H1 (cell line): ENCODE measurements around the gene NABP1. TPM values are rescaled to one million over a fixed set of nuclear protein-coding genes. Genes with fewer than 3 reads are reported as not detected.

ENCODE experiments used
- CTCF ChIA-PET: fragments of 300-600 bp; sonication (Branson Sonifier 250); formaldehyde crosslinking; loops from one replicate; lab custom pipeline; 2021; ENCODE audit not compliant: partially characterized antibody; lab: Charles Lee
- POLR2A ChIA-PET: fragments of 300-600 bp; sonication (Branson Sonifier 250); formaldehyde crosslinking; loops from one replicate; lab custom pipeline; 2021; ENCODE audit warnings: inconsistent platforms; ENCODE audit not compliant: partially characterized antibody; lab: Charles Lee
- DNase-seq, 2 experiments: peaks; one replicate each; pipeline versions ENCODE4 v3.0.0 to v3.0.0-alpha.2; 2010 to 2022; ENCODE audit warnings: low spot score in 2 of 2, low read depth in 1 of 2, mixed read lengths in 1 of 2
- FAIRE-seq: peaks from 2 replicates; lab custom pipeline; 2011; peaks lifted over from hg19 to GRCh38; lab: Jason Lieb, UNC
- H2AFZ ChIP-seq: 2 replicates; pipeline ENCODE4 v1.8.1; 2012; ENCODE audit warnings: low read length, inconsistent platforms
- H2AK5ac ChIP-seq: 2 replicates; pipeline ENCODE4 v1.6.1; 2013; ENCODE audit warnings: low read depth, low read length
- H2BK120ac ChIP-seq: replicated peaks from 2 replicates; pipeline ENCODE3; 2013; ENCODE audit warnings: low read depth, low read length, inconsistent platforms
- H2BK12ac ChIP-seq: 2 replicates; pipeline ENCODE4 v1.6.1; 2013; ENCODE audit warnings: low read depth, low read length
- H2BK15ac ChIP-seq: 2 replicates; pipeline ENCODE4 v1.6.1; 2013; ENCODE audit warnings: low read length
- H2BK20ac ChIP-seq: 2 replicates; pipeline ENCODE4 v1.6.1; 2013; ENCODE audit warnings: low read length
- H2BK5ac ChIP-seq: 2 replicates; pipeline ENCODE4 v1.6.1; 2013; ENCODE audit warnings: low read depth, low read length
- H3K14ac ChIP-seq: 2 replicates; pipeline ENCODE4 v1.6.1; 2013; ENCODE audit warnings: inconsistent platforms; ENCODE audit not compliant: insufficient read length
- H3K18ac ChIP-seq: 2 replicates; pipeline ENCODE4 v1.6.1; 2013; ENCODE audit warnings: low read length; ENCODE audit errors: extremely low read depth
- H3K23ac ChIP-seq: 2 replicates; pipeline ENCODE4 v1.6.1; 2013; ENCODE audit warnings: inconsistent platforms; ENCODE audit not compliant: insufficient read length
- H3K23me2 ChIP-seq: 2 replicates; pipeline ENCODE4 v1.6.1; 2013; ENCODE audit warnings: low read depth, low read length
- H3K27ac ChIP-seq: 2 replicates; pipeline ENCODE4 v1.6.1; 2011; ENCODE audit warnings: low read depth, low read length, inconsistent platforms
- H3K27me3 ChIP-seq, 4 experiments: replicated peaks in 1 of 4; 1 replicate in 1 of 4; 2 replicates in 3 of 4; pipeline versions ENCODE4 v1.6.1 to v1.8.1; 2011 to 2013; ENCODE audit warnings: low read length in 3 of 4, mild to moderate bottlenecking in 3 of 4, inconsistent platforms in 2 of 4, mixed read lengths in 2 of 4, moderate library complexity in 1 of 4; ENCODE audit not compliant: control insufficient read depth in 3 of 4, insufficient read depth in 3 of 4; ENCODE audit errors: extremely low read depth in 1 of 4
- H3K36me3 ChIP-seq, 4 experiments: 2 replicates each; pipeline versions ENCODE4 v1.6.1 to v1.8.1; 2011 to 2013; ENCODE audit warnings: mild to moderate bottlenecking in 4 of 4, low read length in 3 of 4, moderate library complexity in 2 of 4, control low read depth in 1 of 4, inconsistent platforms in 1 of 4; ENCODE audit not compliant: insufficient read depth in 4 of 4, control insufficient read depth in 2 of 4
- H3K4ac ChIP-seq: replicated peaks from 2 replicates; pipeline ENCODE3; 2013; ENCODE audit warnings: low read length, low read depth, mixed read lengths, inconsistent platforms; ENCODE audit not compliant: insufficient read length
- H3K4me1 ChIP-seq, 4 experiments: replicated peaks in 1 of 4; 1 replicate in 1 of 4; 2 replicates in 3 of 4; pipeline versions ENCODE4 v1.6.1 to v1.8.1; 2011 to 2013; ENCODE audit warnings: low read length in 3 of 4, inconsistent platforms in 2 of 4, mixed read lengths in 1 of 4; ENCODE audit not compliant: insufficient read depth in 4 of 4, control insufficient read depth in 3 of 4
- H3K4me2 ChIP-seq, 2 experiments: 2 replicates each; pipeline versions ENCODE4 v1.6.1 to v1.8.1; 2011 to 2013; ENCODE audit warnings: low read depth in 2 of 2, low read length in 2 of 2, control low read depth in 1 of 2, inconsistent platforms in 1 of 2, mild to moderate bottlenecking in 1 of 2; ENCODE audit not compliant: insufficient read depth in 1 of 2
- H3K4me3 ChIP-seq, 4 experiments: fragments of 200-600, 300-600 bp in 1 of 4; sonication (generic), shearing (Covaris generic), sonication (Bioruptor Twin) in 1 of 4; 2 replicates each; pipeline versions ENCODE4 v1.5.1 to v1.8.1; 2011 to 2016; ENCODE audit warnings: low read length in 4 of 4, low read depth in 3 of 4, control low read depth in 2 of 4, inconsistent platforms in 2 of 4, mild to moderate bottlenecking in 2 of 4, mixed read lengths in 1 of 4, moderate library complexity in 1 of 4; ENCODE audit not compliant: insufficient read depth in 2 of 4; ENCODE audit errors: extremely low read depth in 1 of 4
- H3K56ac ChIP-seq: replicated peaks from 2 replicates; pipeline ENCODE3; 2013; ENCODE audit warnings: low read depth, mild to moderate bottlenecking, mixed read lengths, low read length, inconsistent platforms; ENCODE audit not compliant: insufficient read length
- H3K79me1 ChIP-seq: 2 replicates; pipeline ENCODE4 v1.6.1; 2013; ENCODE audit warnings: low read depth, low read length, control low read depth
- H3K79me2 ChIP-seq, 2 experiments: 2 replicates each; pipeline versions ENCODE4 v1.6.1 to v1.8.1; 2012 to 2013; ENCODE audit warnings: low read length in 2 of 2, mild to moderate bottlenecking in 2 of 2, inconsistent platforms in 1 of 2; ENCODE audit not compliant: insufficient read depth in 2 of 2, control insufficient read depth in 1 of 2
- H3K9ac ChIP-seq, 4 experiments: replicated peaks in 1 of 4; 1 replicate in 1 of 4; 2 replicates in 3 of 4; pipeline versions ENCODE4 v1.6.1 to v1.8.1; 2011 to 2013; ENCODE audit warnings: low read depth in 3 of 4, low read length in 3 of 4, control low read depth in 2 of 4, mild to moderate bottlenecking in 2 of 4, moderate library complexity in 2 of 4, inconsistent platforms in 1 of 4; ENCODE audit errors: extremely low read depth in 1 of 4
- H3K9me3 ChIP-seq, 2 experiments: 2 replicates each; pipeline versions ENCODE4 v1.6.1 to v1.8.1; 2012 to 2013; ENCODE audit warnings: mild to moderate bottlenecking in 2 of 2, moderate library complexity in 2 of 2, control low read depth in 1 of 2, inconsistent platforms in 1 of 2, low read depth in 1 of 2, low read length in 1 of 2, mixed read lengths in 1 of 2; ENCODE audit not compliant: insufficient read depth in 2 of 2
- H4K20me1 ChIP-seq, 2 experiments: replicated peaks in 1 of 2; 2 replicates each; pipeline versions ENCODE3 to v1.8.1; 2011 to 2013; ENCODE audit warnings: inconsistent platforms in 2 of 2, low read length in 2 of 2, mild to moderate bottlenecking in 1 of 2; ENCODE audit not compliant: insufficient read depth in 2 of 2, control insufficient read depth in 1 of 2
- H4K5ac ChIP-seq: 2 replicates; pipeline ENCODE4 v1.6.1; 2013; ENCODE audit warnings: low read length, low read depth, mixed read lengths, inconsistent platforms; ENCODE audit not compliant: insufficient read length
- H4K8ac ChIP-seq: 2 replicates; pipeline ENCODE4 v1.8.0; 2013; ENCODE audit warnings: mild to moderate bottlenecking, moderate library complexity, low read length, inconsistent platforms; ENCODE audit not compliant: insufficient read depth; ENCODE audit errors: extremely low read depth
- H4K91ac ChIP-seq: replicated peaks from 2 replicates; pipeline ENCODE3; 2013; ENCODE audit warnings: low read length, mixed read lengths, inconsistent platforms; ENCODE audit not compliant: insufficient read length
- ATF2 ChIP-seq: IDR thresholded peaks from 2 replicates; pipeline ENCODE4 v1.6.1; 2012; ENCODE audit warnings: low read length, inconsistent platforms
- BACH1 ChIP-seq: IDR thresholded peaks from 2 replicates; pipeline ENCODE4 v1.6.1; 2012; ENCODE audit warnings: low read length, improper control_type of control experiment
- BRCA1 ChIP-seq: IDR thresholded peaks from 2 replicates; pipeline ENCODE4 v1.6.1; 2012; ENCODE audit warnings: low read depth, low read length, improper control_type of control experiment
- CBX8 ChIP-seq: fragments of 300-800, 300-1000 bp; sonication (generic); IDR thresholded peaks from 2 replicates; pipeline ENCODE4 v1.7.1; 2016; ENCODE audit warnings: low read depth, low read length, borderline replicate concordance
- CEBPB ChIP-seq: IDR thresholded peaks from 2 replicates; pipeline ENCODE4 v1.6.1; 2012; ENCODE audit warnings: low read depth, low read length
- CTBP2 ChIP-seq: IDR thresholded peaks from 2 replicates; pipeline ENCODE4 v1.7.0; 2011; ENCODE audit warnings: borderline replicate concordance, mild to moderate bottlenecking, moderate library complexity, mixed read lengths, low read length; ENCODE audit not compliant: insufficient read depth, insufficient read length
- FOSL1 ChIP-seq: IDR thresholded peaks from 2 replicates; pipeline ENCODE4 v1.6.1; 2011; ENCODE audit warnings: mild to moderate bottlenecking, low read depth, low read length, moderate library complexity; ENCODE audit not compliant: insufficient read depth
- KDM1A ChIP-seq: fragments of 200-600, 300-600 bp; sonication (generic); IDR thresholded peaks from 2 replicates; pipeline ENCODE4 v1.7.1; 2016; ENCODE audit warnings: mild to moderate bottlenecking, low read length, borderline replicate concordance
- POLR2AphosphoS5 ChIP-seq: IDR thresholded peaks from 2 replicates; pipeline ENCODE4 v1.6.1; 2011; ENCODE audit warnings: low read depth, low read length
- RFX5 ChIP-seq: IDR thresholded peaks from 2 replicates; pipeline ENCODE4 v1.6.1; 2011; ENCODE audit warnings: low read depth, low read length, improper control_type of control experiment, borderline replicate concordance
- RXRA ChIP-seq: IDR thresholded peaks from 2 replicates; pipeline ENCODE4 v1.6.1; 2011; ENCODE audit warnings: low read depth, mild to moderate bottlenecking, low read length, moderate library complexity; ENCODE audit not compliant: insufficient read depth
- SRF ChIP-seq: IDR thresholded peaks from 2 replicates; pipeline ENCODE4 v1.6.1; 2011; ENCODE audit warnings: mild to moderate bottlenecking, low read depth, low read length, moderate library complexity
- TBP ChIP-seq: IDR thresholded peaks from 2 replicates; pipeline ENCODE4 v1.6.1; 2011; ENCODE audit warnings: low read depth, low read length, improper control_type of control experiment
- TCF12 ChIP-seq: IDR thresholded peaks from 2 replicates; pipeline ENCODE4 v1.6.1; 2011; ENCODE audit warnings: low read depth, mild to moderate bottlenecking, low read length
- WGBS, 2 experiments: shearing (Covaris generic) in 1 of 2; methylation state at CpG; one replicate each; pipeline versions ENCODE4 v1.1.6 to v1.1.7; 2013 to 2015; ENCODE audit warnings: low lambda C conversion rate in 2 of 2, mixed read lengths in 2 of 2, inconsistent platforms in 1 of 2, low coverage in 1 of 2, missing lambda C conversion rate in 1 of 2; ENCODE audit not compliant: insufficient replicate concordance in 2 of 2, insufficient coverage in 1 of 2, insufficient read length in 1 of 2; ENCODE audit errors: extremely low coverage in 1 of 2, missing lambda C conversion rate in 1 of 2; 5-methylcytosine and 5-hydroxymethylcytosine counted together
- polyA plus RNA-seq, 7 experiments: library from polyadenylated mRNA; depleted of rRNA in 3 of 7; stranded (reverse) in 5 of 7; unstranded in 2 of 7; fragments of >200 nt in 5 of 7; fragments of 200-250 nt in 2 of 7; gene quantifications; 1 replicate in 5 of 7; 2 replicates in 1 of 7; 4 replicates in 1 of 7; pipeline versions ENCODE4 v1.2.1 to v1.2.3, GENCODE V29; 2011 to 2013; ENCODE audit warnings: missing spikeins in 2 of 7, mixed read lengths in 2 of 7
- total RNA-seq: library from RNA; stranded (reverse); fragmentation: NEBNext Ultra II Directional; extraction: Animal tissue kit (Norgen Biotek cat#: 25700); gene quantifications from 2 replicates; pipeline ENCODE4 v1.2.1, GENCODE V29; 2021

NABP1 gene
- total and polyA plus RNA-seq, 2 of the 8 experiments (the other 6 are each of a cell fraction or from before 2014, with no cell fraction given): 0.63 to 4.8 TPM

GRCh38 chr2:191632426-191632825, 45.5 kb upstream of the NABP1 start:
- Histone ChIP-seq H3K27me3 (no peaks in the 10 kb centered on the region), H3K23ac (no peak overlapping the region), H3K4me3 (no peak overlapping the region), H3K14ac (no peak overlapping the region), H2BK5ac (no peak overlapping the region), H3K23me2 (no peaks in the 10 kb centered on the region), H2AK5ac (no peak overlapping the region), H4K8ac (no peak overlapping the region), H3K27ac (no peak overlapping the region), H3K4ac (no peak overlapping the region), H2BK15ac (no peak overlapping the region), H2BK12ac (no peak overlapping the region), H3K4me2 (no peak overlapping the region), H2BK120ac (no peak overlapping the region), H4K5ac (no peak overlapping the region), H2AFZ (no peak overlapping the region), H3K9me3 (no peaks in the 10 kb centered on the region), H4K91ac (no peak overlapping the region), H3K56ac (no peak overlapping the region), H3K79me2 (no peaks in the 10 kb centered on the region), H3K79me1 (no peaks in the 10 kb centered on the region), H3K9ac (no peak overlapping the region), H3K4me1 (no peaks in the 10 kb centered on the region; a peak in 1 of 7 replicates), H2BK20ac (no peak overlapping the region), H3K36me3 (no peaks in the 10 kb centered on the region), H3K18ac (no peak overlapping the region), H4K20me1 (no peaks in the 10 kb centered on the region)
- no peak for DNase-seq
- ChIA-PET POLR2A (interaction anchor here (0.6 kb wide), 1 partner anchor 47 kb away, joined by 3 read pairs; no protein-coding TSS in a partner anchor), CTCF (interaction anchor here (1.7 kb wide), 1 partner anchor 29 kb away, joined by 4 read pairs; no protein-coding TSS in a partner anchor)
- FAIRE-seq: no peak
- 91% methylated on average over 3 of the region's 3 CpGs; no CpG with 5 or more reads in 1 of the 2 experiments for WGBS, 2 experiments
- TF ChIP-seq FOSL1: no peak
- TF ChIP-seq ATF2: no peak
- no peak for TF ChIP-seq POLR2AphosphoS5
- no peak for TF ChIP-seq TCF12
- TF ChIP-seq RXRA: no peak
- no peak for TF ChIP-seq RFX5
- no peak for TF ChIP-seq BRCA1
- no peak for TF ChIP-seq SRF
- TF ChIP-seq TBP: no peak
- TF ChIP-seq CBX8: no peak
- no peak for TF ChIP-seq KDM1A
- no peak for TF ChIP-seq BACH1
- TF ChIP-seq CTBP2: no peak
- TF ChIP-seq CEBPB: no peak
